Memory B cell (primary cell): Measurements from ENCODE around the gene MAP4K3.

ENCODE experiments used
- ATAC-seq: fragments of 150-1000 bp; cut with Tn5 transposase; 2 replicates; pipeline ENCODE4 v1.10.0; 2021; ENCODE audit warnings: low read depth, mild to moderate bottlenecking, moderate library complexity
- DNase-seq, 2 donors: peaks; one replicate each; pipeline ENCODE4 v3.0.0; 2022; ENCODE audit warnings: low spot score in 2 of 2
- H3K27ac Mint-ChIP-seq: one replicate; pipeline ENCODE4 v1.8.0; 2022; ENCODE audit warnings: mild to moderate bottlenecking, moderate library complexity, mixed read lengths
- H3K27me3 Mint-ChIP-seq: one replicate; pipeline ENCODE4 v1.8.0; 2022; ENCODE audit warnings: mixed read lengths
- H3K36me3 Mint-ChIP-seq: one replicate; pipeline ENCODE4 v1.8.0; 2022; ENCODE audit warnings: mild to moderate bottlenecking, mixed read lengths
- H3K4me1 Mint-ChIP-seq: one replicate; pipeline ENCODE4 v1.8.0; 2022; ENCODE audit warnings: mixed read lengths
- H3K4me3 Mint-ChIP-seq: one replicate; pipeline ENCODE4 v1.8.0; 2022; ENCODE audit warnings: mild to moderate bottlenecking, moderate library complexity, mixed read lengths
- H3K9me3 Mint-ChIP-seq: one replicate; pipeline ENCODE4 v1.8.0; 2022; ENCODE audit warnings: mixed read lengths

The MAP4K3 gene

DNA sequence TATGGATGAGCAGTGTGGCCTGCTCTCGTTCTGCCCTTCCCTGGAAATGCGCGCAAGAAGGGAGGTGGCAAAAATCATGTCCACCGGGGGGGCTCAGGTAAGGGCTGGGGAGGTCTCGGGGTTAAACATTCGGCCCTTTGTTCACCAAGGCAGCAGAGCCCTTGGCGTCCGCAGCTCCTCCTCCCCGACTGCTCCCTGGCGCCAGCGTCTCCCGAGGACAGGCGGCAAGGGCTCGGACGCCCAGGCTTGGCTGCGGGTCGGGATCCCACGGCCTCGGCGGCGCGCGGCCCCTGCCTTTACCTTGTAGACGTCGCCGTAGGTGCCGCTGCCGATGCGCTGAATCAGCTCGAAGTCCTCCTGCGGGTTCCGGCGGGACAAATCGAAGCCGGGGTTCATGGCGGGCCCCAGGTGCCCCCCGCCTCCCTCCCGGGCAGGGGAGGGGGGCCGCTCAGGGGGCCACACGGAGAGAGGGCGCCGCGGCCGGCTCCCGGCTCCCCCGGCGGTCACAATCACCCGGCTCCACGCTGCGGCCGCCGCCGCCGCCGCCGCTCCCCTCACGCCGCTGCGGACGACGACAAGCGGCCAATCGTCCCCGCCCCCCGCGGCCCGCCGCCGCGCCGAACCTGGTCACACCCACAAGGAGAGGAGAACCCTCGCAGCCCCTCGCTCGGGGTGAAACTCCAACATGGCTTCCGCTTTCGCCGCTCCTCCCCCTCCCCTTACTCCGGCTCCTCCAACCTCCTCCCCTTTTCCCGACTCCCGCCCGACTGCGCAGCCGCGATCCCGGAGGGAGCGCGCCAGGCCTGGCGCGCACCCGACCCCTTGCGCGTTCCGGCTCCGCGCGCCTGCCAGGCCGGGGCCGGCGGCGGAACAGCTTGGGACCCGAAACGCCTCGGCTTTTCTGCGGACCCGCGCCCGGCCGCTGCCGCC is at the start of gene MAP4K3:
TSS of gene MAP4K3 (minus strand) at position 694 of the 930 bp plus-strand sequence. CDS start at position 396, 298 bp downstream.
- no peaks in the 10 kb centered on the region for H3K27me3 Mint-ChIP-seq
- H3K9me3 Mint-ChIP-seq = no peaks in the 10 kb centered on the region
- peaks cover 9% of the 10 kb centered on the region for H3K4me1 Mint-ChIP-seq
- peak within 1 kb of the TSS; percentile 89 for H3K4me3 Mint-ChIP-seq
- DNase-seq = peak; percentile 51 to 73
- peak; percentile 70 for ATAC-seq
- peak within 1 kb of the TSS; percentile 85 for H3K27ac Mint-ChIP-seq
- H3K36me3 Mint-ChIP-seq = no peaks in the 10 kb centered on the region

GRCh38 chr2:39486071-39486470 is 49.0 kb upstream of the MAP4K3 start:
- H3K27ac Mint-ChIP-seq = no peak overlapping the region
- DNase-seq (no peak), ATAC-seq (no peak)
- peaks cover 6% of the 10 kb centered on the region for H3K4me1 Mint-ChIP-seq
- peaks cover 8% of the 10 kb centered on the region for H3K27me3 Mint-ChIP-seq
- no peak overlapping the region for H3K4me3 Mint-ChIP-seq
- no peaks in the 10 kb centered on the region for H3K9me3 Mint-ChIP-seq
- no peaks in the 10 kb centered on the region for H3K36me3 Mint-ChIP-seq

GRCh38 chr2:39484620-39485495 is 47.8 kb upstream of the MAP4K3 start:
- ATAC-seq (no peak), DNase-seq (no peak)
- no peak overlapping the region for H3K27ac Mint-ChIP-seq
- H3K9me3 Mint-ChIP-seq = no peaks in the 10 kb centered on the region
- no peak overlapping the region for H3K4me3 Mint-ChIP-seq
- peaks cover 5% of the 10 kb centered on the region for H3K27me3 Mint-ChIP-seq
- H3K36me3 Mint-ChIP-seq = no peaks in the 10 kb centered on the region
- H3K4me1 Mint-ChIP-seq = peaks cover 4% of the 10 kb centered on the region

GRCh38 chr2:39484206-39484605 is 47.1 kb upstream of the MAP4K3 start:
- Mint-ChIP-seq H3K9me3 (no peaks in the 10 kb centered on the region), H3K4me1 (peaks cover 4% of the 10 kb centered on the region), H3K36me3 (no peaks in the 10 kb centered on the region), H3K27ac (no peak overlapping the region), H3K27me3 (peaks cover 5% of the 10 kb centered on the region), H3K4me3 (no peak overlapping the region)
- ATAC-seq = no peak
- no peak for DNase-seq

- H3K27me3 Mint-ChIP-seq = peaks cover 5% of the 10 kb centered on the region
- ATAC-seq = no peak
Observed at GRCh38 chr2:39483534-39483933, 46.4 kb upstream of the MAP4K3 start.

DNA sequence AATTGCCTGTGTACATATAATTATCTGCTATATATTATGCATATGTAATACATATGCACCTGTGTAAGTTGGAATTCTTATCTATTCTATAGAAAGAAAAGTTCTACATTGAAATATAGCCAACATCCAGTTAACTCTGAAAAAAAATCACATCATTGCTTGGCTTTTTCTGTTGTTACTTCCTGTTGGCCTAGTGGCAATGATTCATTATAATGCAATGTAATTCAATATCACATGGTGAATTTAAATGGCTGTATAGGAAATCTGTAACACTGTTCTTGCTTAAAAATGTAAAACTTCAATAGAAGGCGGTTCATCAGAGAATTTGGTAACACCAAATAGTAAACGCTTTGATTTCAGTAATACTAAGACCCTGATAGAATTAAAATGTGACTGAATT is 44.5 kb upstream of the MAP4K3 start:
- Mint-ChIP-seq H3K9me3 (no peaks in the 10 kb centered on the region), H3K4me3 (no peak overlapping the region), H3K27me3 (peaks cover 3% of the 10 kb centered on the region), H3K4me1 (peaks cover 8% of the 10 kb centered on the region), H3K36me3 (peaks cover 3% of the 10 kb centered on the region), H3K27ac (no peak overlapping the region)
- DNase-seq (no peak), ATAC-seq (no peak)

More at GRCh38 chr2:39483534-39483933, 46.4 kb upstream of the MAP4K3 start:
- Mint-ChIP-seq H3K9me3 (no peaks in the 10 kb centered on the region), H3K36me3 (no peaks in the 10 kb centered on the region), H3K4me3 (no peak overlapping the region), H3K27ac (no peak overlapping the region), H3K4me1 (peaks cover 4% of the 10 kb centered on the region)
- no peak for DNase-seq

- ATAC-seq = no peak
- no peaks in the 10 kb centered on the region for H3K9me3 Mint-ChIP-seq
- peaks cover 16% of the 10 kb centered on the region for H3K4me1 Mint-ChIP-seq
- DNase-seq = no peak
- H3K36me3 Mint-ChIP-seq = peaks cover 3% of the 10 kb centered on the region
- peaks cover 2% of the 10 kb centered on the region for H3K27me3 Mint-ChIP-seq
- no peak overlapping the region for H3K4me3 Mint-ChIP-seq
- H3K27ac Mint-ChIP-seq = no peak overlapping the region
Observed at GRCh38 chr2:39479696-39480095, 42.6 kb upstream of the MAP4K3 start.

GRCh38 chr2:39479053-39479670 is 42.1 kb upstream of the MAP4K3 start:
- H3K27me3 Mint-ChIP-seq = peaks cover 2% of the 10 kb centered on the region
- ATAC-seq (no peak), DNase-seq (no peak)
- no peaks in the 10 kb centered on the region for H3K9me3 Mint-ChIP-seq
- no peak overlapping the region for H3K4me3 Mint-ChIP-seq
- no peak overlapping the region for H3K27ac Mint-ChIP-seq
- peaks cover 16% of the 10 kb centered on the region for H3K4me1 Mint-ChIP-seq
- H3K36me3 Mint-ChIP-seq = peaks cover 3% of the 10 kb centered on the region

- ATAC-seq (peak; percentile 100), DNase-seq (peak in 1 of 2 donors; percentile 44)
- H3K4me3 Mint-ChIP-seq = peak overlapping the region; percentile 77
- peaks cover 12% of the 10 kb centered on the region for H3K4me1 Mint-ChIP-seq
- no peaks in the 10 kb centered on the region for H3K27me3 Mint-ChIP-seq
- peaks cover 3% of the 10 kb centered on the region for H3K36me3 Mint-ChIP-seq
- H3K9me3 Mint-ChIP-seq = no peaks in the 10 kb centered on the region
- H3K27ac Mint-ChIP-seq = peak overlapping the region; percentile 25
Observed at GRCh38 chr2:39476524-39476923, 39.4 kb upstream of the MAP4K3 start.

DNA sequence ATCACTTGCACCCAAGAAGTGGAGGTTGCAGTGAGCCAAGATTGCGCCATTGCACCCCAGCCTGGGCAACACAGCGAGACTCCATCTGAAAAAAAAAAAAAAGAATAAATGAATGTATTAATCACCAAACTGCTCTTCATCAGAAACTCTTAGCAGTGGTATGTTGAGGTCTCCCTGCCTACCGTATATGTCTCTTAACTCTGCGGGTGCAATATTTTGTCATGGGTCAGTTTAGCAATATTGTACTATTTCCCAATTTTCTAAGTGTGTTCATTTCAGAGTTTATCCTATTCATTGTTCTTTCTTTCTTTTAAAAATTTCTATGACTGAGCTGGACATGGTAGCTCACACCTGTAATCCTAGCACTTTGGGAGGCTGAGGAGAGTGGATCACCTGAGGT is 37.9 kb upstream of the MAP4K3 start:
- Mint-ChIP-seq H3K4me3 (no peak overlapping the region), H3K27ac (no peak overlapping the region), H3K9me3 (no peaks in the 10 kb centered on the region), H3K4me1 (peaks cover 12% of the 10 kb centered on the region), H3K27me3 (no peaks in the 10 kb centered on the region), H3K36me3 (peaks cover 3% of the 10 kb centered on the region)
- DNase-seq (no peak), ATAC-seq (no peak)

DNA sequence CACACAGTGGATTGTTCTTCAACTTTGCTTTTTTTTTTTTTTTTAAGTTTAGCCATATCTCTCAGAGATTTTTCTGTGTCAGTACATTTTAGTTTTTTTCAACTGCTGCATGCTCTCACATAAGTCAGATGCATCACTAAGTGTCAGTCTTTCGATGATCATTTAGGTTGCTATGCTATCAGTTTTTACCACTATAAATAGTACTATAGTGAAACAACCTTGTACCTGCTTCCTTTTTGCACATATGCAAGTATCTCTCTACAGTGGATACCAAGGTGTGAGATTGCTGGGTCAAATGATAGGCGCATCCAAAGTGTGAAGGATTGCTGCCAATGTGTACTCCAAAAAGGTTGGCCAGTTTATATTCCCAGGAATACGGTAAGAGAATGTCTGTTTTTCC is 33.5 kb upstream of the MAP4K3 start:
- Mint-ChIP-seq H3K27me3 (no peaks in the 10 kb centered on the region), H3K27ac (no peak overlapping the region), H3K9me3 (no peaks in the 10 kb centered on the region), H3K4me1 (peaks cover 8% of the 10 kb centered on the region), H3K36me3 (no peaks in the 10 kb centered on the region), H3K4me3 (no peak overlapping the region)
- no peak for DNase-seq
- no peak for ATAC-seq

- peak; percentile 99 for ATAC-seq
- H3K27ac Mint-ChIP-seq = no peak overlapping the region
- peaks cover 8% of the 10 kb centered on the region for H3K4me1 Mint-ChIP-seq
- peak; percentile 25 to 26 for DNase-seq
- H3K27me3 Mint-ChIP-seq = no peaks in the 10 kb centered on the region
- no peaks in the 10 kb centered on the region for H3K9me3 Mint-ChIP-seq
- no peak overlapping the region for H3K4me3 Mint-ChIP-seq
- no peaks in the 10 kb centered on the region for H3K36me3 Mint-ChIP-seq
Observed at GRCh38 chr2:39469807-39470206, 32.7 kb upstream of the MAP4K3 start.

DNA sequence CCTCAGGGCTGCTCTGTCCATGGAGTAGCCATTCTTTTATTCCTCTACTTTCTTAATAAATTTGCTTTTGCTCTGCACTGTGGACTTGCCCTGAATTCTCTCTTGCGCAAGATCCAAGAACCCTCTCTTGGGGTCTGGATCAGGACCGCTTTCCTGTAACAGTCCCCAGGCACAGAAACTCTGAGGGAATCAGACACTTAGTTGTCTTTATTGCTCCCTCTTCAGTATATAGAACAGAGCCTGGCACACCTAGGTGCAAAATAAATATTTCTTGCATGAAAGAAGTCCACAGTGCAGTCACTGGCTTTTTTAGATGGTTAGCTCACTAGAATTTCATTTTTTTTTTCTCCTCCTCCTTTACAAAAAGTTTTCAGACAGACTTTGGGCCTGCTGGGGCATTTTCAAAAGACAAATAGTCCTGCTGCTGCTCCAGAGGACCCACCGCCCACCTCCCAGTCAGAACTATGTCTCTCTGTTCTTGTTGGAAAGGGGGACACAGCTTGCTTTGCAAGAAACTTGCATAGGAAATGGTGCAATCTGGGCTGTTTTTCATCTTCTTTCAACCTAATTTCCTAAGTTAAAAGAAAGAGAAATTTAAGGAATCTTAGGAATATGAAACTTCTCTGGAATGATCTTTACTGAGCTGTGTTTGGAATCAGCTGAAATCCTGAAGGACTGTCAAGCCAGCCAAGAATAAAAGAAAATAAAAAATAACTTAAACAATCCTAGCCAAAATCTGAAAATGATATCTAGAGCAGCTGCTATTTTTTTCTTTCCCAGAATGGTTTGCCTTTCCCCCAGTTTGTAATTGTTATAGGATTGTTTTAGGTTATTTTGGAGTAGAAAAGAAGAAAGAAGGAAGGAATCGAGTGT is 31.7 kb upstream of the MAP4K3 start:
- Mint-ChIP-seq H3K4me3 (no peak overlapping the region), H3K4me1 (peaks cover 8% of the 10 kb centered on the region), H3K9me3 (no peaks in the 10 kb centered on the region), H3K27ac (no peak overlapping the region), H3K27me3 (no peaks in the 10 kb centered on the region), H3K36me3 (no peaks in the 10 kb centered on the region)
- DNase-seq (no peak), ATAC-seq (no peak)
